Type B pancreatic cell (in vitro differentiated cells): ENCODE measurements around the gene RPTOR. TPM values are rescaled to one million over a fixed set of nuclear protein-coding genes. Genes with fewer than 3 reads are reported as not detected.
A peak's percentile ranks its signal among the peaks of the same experiment; 100 is the strongest.

Experiments used
- DNase-seq: peaks from one replicate; pipeline ENCODE4 v3.0.0; 2021; ENCODE audit warnings: mixed read lengths; ENCODE audit not compliant: unreplicated experiment; ENCODE audit errors: extremely low spot score
- H3K27ac Mint-ChIP-seq: 2 replicates; pipeline ENCODE4 v1.8.0; 2021; ENCODE audit warnings: mild to moderate bottlenecking, mixed read lengths
- H3K27me3 Mint-ChIP-seq: 2 replicates; pipeline ENCODE4 v1.8.0; 2021; ENCODE audit warnings: mixed read lengths
- H3K36me3 Mint-ChIP-seq: 2 replicates; pipeline ENCODE4 v1.8.0; 2021; ENCODE audit warnings: mixed read lengths
- H3K4me1 Mint-ChIP-seq: one replicate; pipeline ENCODE4 v1.8.0; 2021; ENCODE audit warnings: mixed read lengths; ENCODE audit not compliant: unreplicated experiment
- H3K4me3 Mint-ChIP-seq: 2 replicates; pipeline ENCODE4 v1.8.0; 2021; ENCODE audit warnings: mild to moderate bottlenecking, mixed read lengths
- H3K9me3 Mint-ChIP-seq: 2 replicates; pipeline ENCODE4 v1.8.0; 2021; ENCODE audit warnings: mixed read lengths
- CTCF ChIP-seq: fragments of 200-600 bp; sonication (generic); conservative IDR thresholded peaks from 2 replicates; pipeline ENCODE4 v1.5.0; 2021; ENCODE audit warnings: antibody characterized with exemption, mild to moderate bottlenecking
- total RNA-seq: library from RNA; stranded (reverse); gene quantifications from 2 replicates; pipeline ENCODE4 v1.2.1, GENCODE V29; 2021; ENCODE audit warnings: low replicate concordance

Gene RPTOR
- total RNA-seq, 1 donor from 2014 or later, result 39.8 TPM

- H3K4me1 Mint-ChIP-seq, result peaks cover 41% of the 10 kb centered on the region
- H3K27ac Mint-ChIP-seq, result no peak overlapping the region
- no peak for TF ChIP-seq CTCF
- no peak overlapping the region for H3K4me3 Mint-ChIP-seq
- DNase-seq, result no peak
- H3K9me3 Mint-ChIP-seq, result no peaks in the 10 kb centered on the region
- H3K36me3 Mint-ChIP-seq, result peaks cover 5% of the 10 kb centered on the region
- no peaks in the 10 kb centered on the region for H3K27me3 Mint-ChIP-seq
Observed at GRCh38 chr17:80663781-80664206, 119.2 kb downstream of the RPTOR start.

GRCh38 chr17:80664217-80664790 lies 119.7 kb downstream of the RPTOR start:
- DNase-seq, result no peak
- Mint-ChIP-seq H3K4me1 (peaks cover 41% of the 10 kb centered on the region), H3K4me3 (peak overlapping the region; percentile 24), H3K27me3 (no peaks in the 10 kb centered on the region), H3K9me3 (no peaks in the 10 kb centered on the region), H3K36me3 (peaks cover 5% of the 10 kb centered on the region), H3K27ac (peak overlapping the region; percentile 40)
- no peak for TF ChIP-seq CTCF

GRCh38 chr17:80665792-80666191 lies 121.2 kb downstream of the RPTOR start:
- Mint-ChIP-seq H3K4me3 (no peak overlapping the region), H3K36me3 (peaks cover 8% of the 10 kb centered on the region), H3K27ac (no peak overlapping the region), H3K27me3 (no peaks in the 10 kb centered on the region), H3K4me1 (peaks cover 51% of the 10 kb centered on the region), H3K9me3 (no peaks in the 10 kb centered on the region)
- no peak for TF ChIP-seq CTCF
- DNase-seq, result no peak

- H3K27me3 Mint-ChIP-seq, result no peaks in the 10 kb centered on the region
- no peak overlapping the region for H3K4me3 Mint-ChIP-seq
- no peak overlapping the region for H3K27ac Mint-ChIP-seq
- no peak for TF ChIP-seq CTCF
- H3K9me3 Mint-ChIP-seq, result peaks cover 4% of the 10 kb centered on the region
- DNase-seq, result no peak
- H3K36me3 Mint-ChIP-seq, result peaks cover 12% of the 10 kb centered on the region
- H3K4me1 Mint-ChIP-seq, result peaks cover 62% of the 10 kb centered on the region
Observed at GRCh38 chr17:80666867-80667266, 122.2 kb downstream of the RPTOR start.

- H3K9me3 Mint-ChIP-seq, result peaks cover 4% of the 10 kb centered on the region
- DNase-seq, result no peak
- no peak for TF ChIP-seq CTCF
- peaks cover 12% of the 10 kb centered on the region for H3K36me3 Mint-ChIP-seq
- no peaks in the 10 kb centered on the region for H3K27me3 Mint-ChIP-seq
- peaks cover 54% of the 10 kb centered on the region for H3K4me1 Mint-ChIP-seq
- no peak overlapping the region for H3K27ac Mint-ChIP-seq
- no peak overlapping the region for H3K4me3 Mint-ChIP-seq
Observed at GRCh38 chr17:80667462-80668277, 123.0 kb downstream of the RPTOR start.
